Left hindlimb (tissue), 1 donor: ENCODE data around the gene PSMA7.
"Not testable (repeated sequence)": the region's sequence is repeated elsewhere in the genome, so short reads cannot be mapped to it uniquely, and the experiment has no call there.

ENCODE experiments used
- DNase-seq: peaks from one replicate; pipeline ENCODE4 v3.0.0-alpha.2; 2018

Gene PSMA7

DNA sequence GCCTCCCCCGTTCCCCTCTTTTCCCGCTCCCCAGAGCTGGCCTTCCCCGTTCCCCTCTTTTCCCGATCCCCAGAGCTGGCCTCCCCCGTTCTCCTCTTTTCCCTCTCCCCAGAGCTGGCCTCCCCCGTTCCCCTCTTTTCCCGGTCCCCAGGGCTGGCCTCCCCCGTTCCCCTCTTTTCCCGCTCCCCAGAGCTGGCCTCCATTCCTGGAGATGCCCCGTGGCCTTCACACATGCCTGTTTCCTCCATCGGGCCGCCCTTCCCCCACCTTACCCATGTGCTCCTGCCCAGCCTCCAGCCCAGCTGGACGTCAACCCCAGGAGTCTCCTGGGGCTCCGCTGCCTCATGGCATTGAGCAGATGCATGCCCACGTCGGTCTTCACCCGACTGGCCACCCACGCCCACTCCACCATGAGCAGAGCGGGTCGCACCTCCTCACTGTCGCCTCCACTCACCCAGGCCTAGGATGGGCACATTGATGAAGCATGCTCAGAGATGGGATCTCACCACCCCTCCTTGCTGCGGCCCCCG, 8.7 kb upstream of the PSMA7 start:
- no peak for DNase-seq

DNA sequence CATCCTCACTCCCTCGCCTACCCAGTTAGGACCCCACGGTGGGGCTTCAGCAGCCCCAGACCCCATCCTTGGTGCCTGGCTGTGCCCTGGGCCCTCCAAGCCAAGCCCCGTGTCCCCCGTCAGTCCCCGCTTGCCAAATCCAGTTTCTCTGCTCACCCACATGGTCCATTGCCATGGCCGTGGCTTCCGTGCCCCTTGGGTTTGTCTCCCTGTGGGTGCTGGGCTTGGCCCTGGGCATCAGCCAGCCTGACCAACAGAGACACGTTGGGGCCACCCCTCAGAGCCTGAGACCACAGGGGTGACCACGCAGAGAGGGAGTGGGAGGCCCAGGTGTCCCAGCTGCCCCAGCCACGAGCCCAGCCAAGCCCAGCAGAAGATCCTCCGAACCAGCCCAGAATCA, 8.0 kb upstream of the PSMA7 start:
- no peak for DNase-seq

DNA sequence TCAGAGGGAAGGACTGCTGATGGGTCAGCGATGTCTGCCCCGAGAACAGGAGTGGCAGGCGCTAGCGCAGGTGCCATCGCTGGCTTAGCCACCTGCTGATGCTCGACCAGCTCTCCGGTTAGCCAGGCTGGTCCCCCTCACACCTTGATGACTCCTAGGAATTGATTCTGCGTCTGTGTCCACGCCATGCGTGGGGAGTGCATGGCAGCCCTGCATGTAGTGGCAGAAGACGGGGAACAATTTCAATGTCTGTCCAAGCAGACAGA, 7.0 kb upstream of the PSMA7 start:
- no peak for DNase-seq

DNA sequence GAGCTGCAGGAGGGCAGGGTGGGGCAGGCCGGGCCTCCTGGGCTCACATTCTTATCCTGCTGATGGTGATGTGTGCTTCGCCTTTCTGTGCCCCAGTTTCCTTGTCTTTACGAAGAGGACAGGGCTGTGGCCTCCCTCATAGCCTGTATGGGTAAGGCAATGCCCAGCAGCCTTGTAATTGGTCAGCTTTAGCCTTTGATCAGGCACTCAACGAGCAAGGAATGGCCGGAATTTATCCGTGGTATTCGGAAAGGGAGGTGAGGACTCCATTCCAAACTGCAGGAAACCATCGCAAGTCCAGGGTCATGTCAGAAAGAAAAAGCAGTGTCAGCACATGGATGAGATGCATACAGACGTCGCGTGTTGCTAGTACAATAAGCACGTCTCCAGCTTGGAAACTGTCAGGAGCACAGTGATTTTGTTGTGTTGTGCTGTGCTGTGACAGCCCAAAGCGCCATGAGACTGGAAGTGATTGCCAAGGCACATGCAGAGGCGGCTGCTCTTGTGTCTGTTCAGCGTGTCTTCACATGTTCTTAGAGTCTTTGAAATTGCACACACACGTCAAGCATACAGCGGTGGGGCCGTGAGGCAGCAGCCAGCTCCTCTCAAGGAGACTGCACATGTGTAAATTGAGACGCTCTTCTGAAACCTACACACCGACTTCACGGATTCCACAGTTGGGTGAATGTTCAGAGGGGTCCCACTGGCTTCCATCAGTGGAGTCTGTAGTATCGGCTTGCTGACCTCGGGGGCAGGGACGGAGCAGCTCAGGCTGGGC, 6.5 kb upstream of the PSMA7 start:
- no peak for DNase-seq

DNA sequence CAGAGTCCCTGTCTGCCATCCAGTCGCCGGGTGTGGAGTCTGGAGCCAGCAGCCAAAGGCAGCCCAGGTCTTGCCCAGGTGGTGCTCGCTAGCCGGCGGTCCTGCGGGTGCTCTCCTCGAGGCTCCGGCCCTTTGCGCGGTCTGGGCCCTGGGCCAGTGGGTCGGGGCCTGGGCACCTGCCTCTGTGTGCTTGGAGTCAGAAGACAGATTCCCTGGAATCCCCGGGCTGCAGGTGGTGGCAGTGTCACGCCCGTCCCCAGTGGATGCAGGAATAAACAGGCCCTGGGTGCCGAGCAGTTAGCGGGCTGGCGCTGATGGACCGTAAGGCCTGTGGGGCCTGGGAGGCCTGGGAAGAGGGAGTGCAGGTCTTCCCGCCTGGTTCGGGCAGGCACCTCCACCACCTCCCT, 5.7 kb upstream of the PSMA7 start:
- no peak for DNase-seq

DNA sequence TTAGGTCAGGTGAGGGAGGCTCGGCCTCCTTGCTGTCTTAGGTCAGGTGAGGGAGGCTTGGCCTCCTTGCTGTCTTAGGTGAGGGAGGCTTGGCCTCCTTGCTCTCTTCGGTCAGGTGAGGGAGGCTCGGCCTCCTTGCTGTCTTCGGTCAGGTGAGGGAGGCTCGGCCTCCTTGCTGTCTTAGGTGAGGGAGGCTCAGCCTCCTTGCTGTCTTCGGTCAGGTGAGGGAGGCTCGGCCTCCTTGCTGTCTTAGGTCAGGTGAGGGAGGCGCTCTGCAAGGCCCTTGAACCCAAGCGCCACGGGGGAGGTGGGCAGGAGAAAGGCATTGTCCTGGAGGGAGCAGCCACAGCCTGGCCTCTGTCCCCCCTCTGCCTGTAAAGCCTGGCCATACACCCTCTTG, 5.2 kb upstream of the PSMA7 start:
- not testable (repeated sequence) for DNase-seq

DNA sequence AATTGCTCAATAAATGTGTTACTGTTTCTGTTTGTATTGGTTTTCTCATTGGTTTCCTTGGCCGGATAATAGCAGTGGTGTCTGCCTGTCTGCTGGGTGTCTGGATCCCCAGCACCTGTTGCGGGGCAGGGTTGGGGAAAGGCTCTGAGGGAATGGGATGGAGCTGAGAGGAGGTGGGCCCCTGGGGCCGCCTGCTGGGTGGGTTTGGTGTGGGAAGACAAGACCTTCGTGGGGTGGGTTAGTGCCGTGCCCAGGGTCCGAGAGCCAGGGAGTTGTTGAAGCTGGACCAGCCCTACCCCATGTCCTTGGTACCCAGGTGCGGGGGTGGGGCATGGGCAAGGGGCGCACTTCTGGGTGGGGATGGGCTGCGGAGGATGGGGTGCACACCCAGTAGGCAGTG, 4.3 kb upstream of the PSMA7 start:
- no peak for DNase-seq

DNA sequence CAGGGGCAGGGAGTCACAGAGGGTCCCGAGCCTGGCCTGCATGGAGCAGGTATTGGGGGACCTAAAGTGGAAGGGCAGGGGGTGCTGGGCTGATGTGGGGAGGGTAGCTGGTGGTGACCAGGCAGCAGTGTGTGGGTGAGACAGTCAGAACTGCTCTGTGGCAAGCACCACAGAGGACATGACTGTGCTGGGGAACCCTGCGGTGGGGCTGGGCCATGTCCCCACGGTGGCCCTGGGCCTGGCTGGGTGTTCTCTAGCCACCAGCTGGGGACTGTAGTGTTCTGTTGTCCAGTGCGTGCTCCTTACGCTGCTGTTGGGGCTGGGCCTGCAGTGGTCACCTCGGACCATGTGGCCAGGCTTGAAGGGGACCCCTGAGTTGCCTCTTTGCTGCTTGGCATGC, 3.9 kb upstream of the PSMA7 start:
- DNase-seq = no peak

DNA sequence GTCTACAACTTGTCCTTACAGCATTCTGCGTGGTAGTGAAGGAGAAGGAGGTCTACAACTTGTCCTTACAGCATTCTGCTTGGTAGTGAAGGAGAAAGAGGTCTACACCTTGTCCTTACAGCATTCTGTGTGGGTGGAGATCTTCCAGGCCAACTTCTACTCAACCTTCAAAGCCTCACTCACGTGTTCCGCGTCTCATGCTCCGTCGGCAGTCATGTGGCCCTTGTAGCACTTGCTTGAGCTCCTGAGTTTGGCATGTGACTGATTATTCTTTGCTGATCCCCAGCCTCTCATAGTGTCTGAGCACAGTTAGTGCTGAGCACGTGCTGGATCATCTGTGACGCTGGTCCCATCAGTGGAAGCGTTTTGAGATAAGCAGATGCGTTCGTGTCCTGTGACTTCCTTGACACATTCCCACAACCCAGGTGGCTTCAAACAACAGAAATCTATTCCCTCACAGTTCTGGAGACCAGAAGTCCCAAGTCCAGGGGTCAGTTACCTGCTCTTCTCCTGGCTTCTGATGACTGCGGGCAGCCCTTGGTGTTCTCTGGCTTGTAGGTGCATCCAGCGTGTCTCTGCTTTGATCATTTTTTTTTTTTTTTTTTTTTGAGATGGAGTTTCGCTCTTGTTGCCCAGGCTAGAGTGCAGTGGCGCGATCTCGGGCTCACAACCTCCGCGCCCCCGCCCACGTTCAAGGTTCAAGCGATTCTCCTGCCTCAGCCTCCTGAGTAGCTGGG, 3.0 kb upstream of the PSMA7 start:
- no peak for DNase-seq

DNA sequence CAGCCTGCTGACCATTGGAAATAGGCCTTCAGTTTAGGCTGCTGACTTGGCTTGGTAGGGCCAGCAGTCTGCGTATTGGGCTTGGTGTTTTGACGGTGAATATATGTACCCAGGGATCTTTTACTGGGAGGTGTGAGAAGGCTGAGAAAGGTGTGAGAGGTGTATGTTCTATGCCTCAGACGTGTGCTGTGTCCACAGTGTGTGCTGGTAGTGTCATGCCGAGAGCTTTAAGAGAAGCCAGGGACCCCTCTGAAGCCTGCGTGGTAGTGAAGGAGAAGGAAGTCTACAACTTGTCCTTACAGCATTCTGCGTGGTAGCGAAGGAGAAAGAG, 2.5 kb upstream of the PSMA7 start:
- no peak for DNase-seq

DNA sequence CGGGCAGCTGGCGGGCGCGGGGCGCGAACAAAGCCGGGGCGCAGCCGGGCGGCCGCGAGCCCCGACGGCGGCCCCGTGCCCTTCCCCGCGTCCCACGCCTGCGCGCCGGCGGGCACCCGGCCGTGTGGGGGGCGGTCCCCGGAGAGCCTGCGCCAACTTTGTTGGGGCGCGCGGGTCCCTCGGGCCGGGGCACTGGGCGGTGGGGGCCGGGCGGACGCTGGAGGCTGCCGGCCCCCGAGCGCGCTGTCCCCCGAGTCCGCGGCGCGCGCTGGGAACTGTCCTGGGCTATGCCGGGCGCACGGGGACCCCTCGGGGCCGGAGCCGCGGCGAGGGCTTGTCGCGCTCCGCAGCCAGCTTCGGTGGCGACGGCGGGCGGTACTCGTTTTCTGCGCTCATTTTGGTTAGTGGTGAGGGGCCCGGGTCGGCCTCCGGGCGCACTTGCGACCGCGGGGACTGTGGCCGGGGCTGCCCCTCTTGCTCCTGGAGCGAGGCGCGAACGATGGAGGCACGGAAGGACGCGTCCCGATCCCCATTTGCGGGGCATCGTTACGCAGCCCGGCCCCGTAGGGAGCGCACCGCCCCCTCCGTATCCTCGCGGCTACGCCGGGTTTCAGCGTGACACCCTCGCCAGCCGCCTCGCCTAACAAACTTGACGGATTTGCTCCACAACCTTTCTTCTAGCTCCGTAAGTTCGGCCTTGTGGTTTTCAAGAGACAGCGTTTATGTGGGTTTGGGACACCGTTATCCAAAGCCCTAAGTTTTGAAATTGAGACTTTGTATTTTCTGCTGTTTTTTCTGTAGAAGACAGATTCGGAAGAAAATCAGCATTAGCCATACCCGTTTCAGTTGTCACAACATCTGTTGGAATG, 997 bp upstream of the PSMA7 start:
- peak; percentile 54 for DNase-seq

DNA sequence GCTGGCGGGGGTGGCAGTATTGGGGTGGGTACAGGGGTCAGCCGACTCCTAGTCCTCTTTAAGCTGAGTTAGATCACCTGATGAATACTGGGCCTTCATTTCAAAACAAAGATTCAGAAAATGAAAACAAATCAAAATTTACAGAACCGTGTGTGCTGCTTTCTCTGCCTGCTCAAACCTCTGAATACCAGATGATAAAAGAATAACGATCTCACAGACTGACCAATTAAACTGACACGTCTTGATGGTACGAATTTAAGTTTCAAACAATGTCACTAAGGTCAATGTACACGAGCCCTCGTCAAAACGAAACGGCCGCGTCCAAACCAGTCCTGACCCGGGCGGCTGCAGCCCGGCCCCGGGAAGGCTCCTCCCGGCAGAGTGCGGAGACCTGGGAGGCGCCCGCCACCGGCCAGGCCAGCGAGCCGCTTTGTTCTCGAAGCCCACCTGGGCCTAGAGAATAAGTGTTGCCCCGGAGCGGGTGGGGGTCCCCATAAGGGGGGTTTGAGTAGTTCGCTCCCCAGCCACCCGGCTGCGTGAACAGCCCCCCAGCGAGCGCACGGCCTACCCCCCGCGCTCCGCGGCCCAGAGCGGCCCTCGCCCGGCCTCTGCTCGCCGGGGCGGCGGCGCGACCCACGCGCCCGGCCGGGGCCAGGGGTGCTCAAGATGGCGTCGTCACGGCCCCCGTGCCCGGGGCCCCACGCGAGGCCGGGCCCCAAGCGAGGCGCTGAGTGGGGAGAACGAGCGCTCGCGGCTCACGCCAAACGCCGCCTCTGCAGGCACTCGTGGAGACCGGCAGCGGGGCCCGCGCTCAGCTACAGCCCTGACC, 728 bp downstream of the PSMA7 start:
- DNase-seq = no peak

DNA sequence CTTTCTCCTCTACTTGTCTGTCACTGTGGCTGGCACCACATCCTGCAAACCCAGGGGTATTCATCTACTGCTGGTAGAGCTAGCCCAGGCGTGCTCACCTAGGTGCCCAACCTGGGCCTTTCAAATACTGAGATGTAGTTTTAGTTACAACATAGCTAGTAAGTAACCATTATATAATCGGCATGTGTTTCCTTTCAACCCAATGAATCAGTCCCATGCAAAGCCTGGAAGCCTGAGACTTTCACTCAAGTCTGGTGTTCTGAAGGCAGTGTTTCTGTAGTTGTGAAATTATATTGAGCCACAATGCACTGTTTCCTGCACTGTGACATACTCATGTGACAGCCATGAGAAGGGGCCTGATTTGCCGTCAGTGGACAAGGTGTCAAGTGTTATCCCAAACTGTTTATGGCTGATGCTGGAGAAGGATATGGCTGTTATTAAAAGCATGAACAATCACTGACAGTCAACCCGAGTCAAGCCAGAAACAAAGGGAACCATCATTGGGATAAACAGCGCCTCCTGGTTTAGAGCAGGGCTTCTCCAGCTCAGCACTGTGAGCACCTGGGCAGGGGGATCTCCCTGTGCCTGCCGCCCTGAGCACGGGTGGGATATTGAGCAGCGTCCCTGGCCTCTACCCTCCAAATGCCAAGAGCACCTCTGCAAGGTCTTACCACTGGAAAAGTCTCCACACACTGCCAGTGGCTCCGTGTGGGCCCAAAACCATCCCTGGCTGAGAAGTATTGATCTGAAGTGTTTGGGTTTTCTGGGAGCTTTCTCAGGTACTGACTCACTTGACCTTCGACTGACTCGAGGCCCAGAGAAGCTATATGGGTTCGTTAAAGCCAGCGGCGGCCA, 1.6 kb downstream of the PSMA7 start:
- DNase-seq = no peak

DNA sequence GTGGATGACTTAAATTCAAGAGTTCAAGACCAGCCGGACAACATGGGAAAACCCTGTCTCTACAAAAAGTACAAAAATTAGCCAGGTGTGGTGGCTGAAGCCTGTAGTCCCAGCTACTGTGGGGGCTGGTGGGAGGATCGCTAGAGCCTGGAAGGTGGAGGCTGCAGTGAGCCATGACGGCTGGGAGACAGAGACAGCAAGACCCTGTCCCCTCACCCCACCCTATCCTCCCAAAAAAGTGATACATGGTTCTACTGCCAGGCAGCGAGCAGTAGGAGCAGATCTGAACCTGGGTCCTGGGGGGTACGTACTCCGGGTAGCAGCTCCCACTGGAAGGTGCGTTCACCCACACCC, 2.2 kb downstream of the PSMA7 start:
- DNase-seq = no peak

DNA sequence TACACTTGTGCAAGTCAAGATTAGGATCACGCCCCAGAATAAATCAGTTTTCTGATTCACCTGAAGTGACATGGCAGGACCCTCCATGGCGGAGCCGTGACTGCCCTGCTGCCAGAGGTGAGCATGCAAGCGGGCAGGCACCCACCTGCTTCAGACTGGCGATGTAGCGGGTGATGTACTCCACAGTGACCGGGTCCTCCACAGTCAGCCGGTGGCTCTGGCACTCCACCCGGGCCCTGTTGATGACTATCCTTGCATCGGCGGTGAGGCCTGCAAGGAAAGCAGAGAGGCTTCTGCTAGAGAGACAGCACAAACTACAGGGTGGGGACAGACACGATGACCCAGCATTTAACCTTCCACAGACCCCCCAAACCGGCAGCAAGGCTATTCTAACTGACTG, 3.6 kb downstream of the PSMA7 start:
- DNase-seq = no peak

DNA sequence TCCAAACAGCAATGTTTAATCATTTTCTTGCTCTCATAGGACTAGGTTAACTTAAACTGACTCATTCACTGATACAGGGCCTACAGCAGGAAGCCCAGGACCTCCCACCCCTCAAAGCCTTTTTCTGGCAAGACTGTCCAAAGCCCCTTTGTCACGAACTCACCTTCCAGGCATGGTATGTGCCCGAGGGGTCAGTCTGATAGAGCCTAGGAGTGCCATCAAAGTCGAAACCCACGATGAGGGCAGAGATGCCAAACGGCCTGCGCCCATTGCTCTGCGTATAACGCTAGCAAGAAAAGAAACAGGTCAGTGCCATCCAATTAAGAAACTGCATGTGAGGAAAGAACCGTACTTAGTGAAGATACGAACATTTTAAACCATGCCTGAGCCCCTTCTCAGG, 4.3 kb downstream of the PSMA7 start:
- no peak for DNase-seq

DNA sequence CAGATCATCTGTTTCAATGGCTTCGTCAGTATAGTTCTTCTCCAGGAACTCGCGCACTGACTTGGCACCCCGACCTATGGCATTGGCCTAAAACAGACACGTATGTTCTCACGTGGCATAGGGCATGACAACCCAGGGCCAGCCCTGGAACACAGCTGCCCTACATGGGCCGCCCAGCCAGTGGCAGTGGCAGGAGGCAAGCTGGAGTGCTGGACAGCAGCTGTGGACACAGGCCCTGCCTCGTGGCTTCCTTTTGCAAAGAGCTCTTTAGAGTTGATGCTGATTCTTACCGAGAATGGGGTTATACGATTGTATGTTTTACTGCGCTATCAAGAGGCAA, 5.0 kb downstream of the PSMA7 start:
- DNase-seq = no peak

DNA sequence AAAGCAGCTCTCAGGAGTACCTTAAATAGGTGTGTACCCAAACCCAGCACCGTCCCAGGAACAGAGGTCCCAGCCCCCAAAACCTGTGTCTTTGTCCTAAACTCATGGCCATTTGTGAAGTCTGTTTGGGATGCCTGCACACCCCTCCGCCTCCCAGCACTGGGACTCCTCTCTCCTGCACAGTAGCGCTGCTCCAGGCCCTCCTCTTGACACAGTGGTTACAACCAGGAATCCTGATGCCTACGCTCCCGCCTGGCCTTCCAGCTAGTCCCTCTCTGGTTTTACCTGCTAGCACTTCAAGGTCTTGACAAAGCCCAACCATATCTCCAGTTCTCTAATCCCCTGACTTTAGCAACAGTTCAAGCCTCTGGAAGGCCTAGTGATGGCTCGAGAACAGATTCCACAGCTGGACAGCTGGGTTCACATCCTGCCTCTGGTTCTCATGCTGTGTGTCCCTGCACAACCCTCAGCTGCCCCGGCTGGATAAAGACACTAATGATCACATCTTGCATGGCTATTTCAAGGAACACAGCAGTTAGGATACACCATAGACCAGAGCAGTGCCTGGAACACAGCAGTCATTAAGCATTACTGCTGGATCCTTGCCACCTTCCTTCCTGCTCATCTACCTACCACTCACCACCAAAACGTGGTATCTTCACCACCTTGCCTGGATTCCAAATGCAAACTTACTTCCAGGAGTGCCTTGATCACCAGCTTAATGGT, 5.6 kb downstream of the PSMA7 start:
- DNase-seq = no peak

DNA sequence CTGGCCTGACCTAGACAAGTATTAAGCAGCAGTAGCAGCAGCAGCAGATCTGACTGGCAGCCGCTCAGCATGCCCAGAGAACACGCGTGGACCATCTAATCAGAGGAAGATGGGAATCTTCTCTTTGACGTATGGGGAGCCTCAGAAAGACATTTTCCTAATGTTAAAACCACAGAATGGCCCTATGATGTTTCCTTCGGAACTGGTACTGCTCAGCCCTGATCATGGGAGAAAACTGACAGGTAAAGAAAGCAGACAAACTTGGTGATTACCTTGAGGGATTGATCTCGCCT, 6.2 kb downstream of the PSMA7 start:
- DNase-seq = no peak

DNA sequence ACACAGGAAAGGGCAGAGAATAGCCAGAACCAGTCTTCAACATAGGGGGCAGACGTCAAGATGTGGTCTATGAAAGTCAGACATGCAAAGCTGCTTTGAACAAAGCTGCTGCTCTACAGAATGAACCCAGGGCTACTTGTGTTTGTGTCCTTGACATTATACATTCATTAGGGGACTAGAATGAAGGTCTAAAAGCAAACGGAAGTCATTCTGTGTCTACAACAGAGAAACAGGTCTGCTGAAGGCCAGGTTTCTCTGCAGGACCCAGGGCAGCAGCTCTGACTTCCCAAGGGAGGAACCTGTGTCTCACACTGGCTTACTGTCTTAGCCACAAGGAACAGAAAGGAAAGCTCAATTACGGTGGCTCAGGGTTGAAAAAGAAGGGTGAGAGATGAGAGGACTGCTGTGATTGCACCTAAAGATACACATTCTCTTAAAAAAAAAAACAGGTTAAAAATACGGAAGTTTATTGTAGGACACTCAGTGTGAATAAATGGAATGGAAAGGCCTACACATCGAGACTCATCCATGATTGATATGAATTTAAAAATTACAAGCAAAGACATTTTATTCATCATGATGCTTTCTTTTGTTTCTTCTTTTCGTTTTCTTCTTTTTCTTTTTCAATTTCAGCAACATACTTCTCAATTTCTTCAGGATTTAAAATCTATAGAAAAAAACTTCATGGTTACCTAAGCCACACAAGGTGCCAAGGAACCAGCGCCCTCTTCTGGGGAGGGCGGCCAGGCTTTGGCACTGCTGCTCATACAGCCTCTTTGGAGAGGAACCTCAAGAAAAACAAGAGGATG, 6.7 kb downstream of the PSMA7 start:
- DNase-seq = peak; percentile 66
